HG02981 (cell line): Measurements from ENCODE around the gene FAM174C.
"Not testable (repeated sequence)": the region's sequence is repeated elsewhere in the genome, so short reads cannot be mapped to it uniquely, and the experiment has no call there.

Experiments
- ATAC-seq: cut with Tn5 transposase; IDR thresholded peaks from one replicate; pipeline ENCODE4 v1.9.1; 2021; ENCODE audit warnings: mild to moderate bottlenecking, moderate library complexity; ENCODE audit not compliant: unreplicated experiment

The FAM174C gene

DNA sequence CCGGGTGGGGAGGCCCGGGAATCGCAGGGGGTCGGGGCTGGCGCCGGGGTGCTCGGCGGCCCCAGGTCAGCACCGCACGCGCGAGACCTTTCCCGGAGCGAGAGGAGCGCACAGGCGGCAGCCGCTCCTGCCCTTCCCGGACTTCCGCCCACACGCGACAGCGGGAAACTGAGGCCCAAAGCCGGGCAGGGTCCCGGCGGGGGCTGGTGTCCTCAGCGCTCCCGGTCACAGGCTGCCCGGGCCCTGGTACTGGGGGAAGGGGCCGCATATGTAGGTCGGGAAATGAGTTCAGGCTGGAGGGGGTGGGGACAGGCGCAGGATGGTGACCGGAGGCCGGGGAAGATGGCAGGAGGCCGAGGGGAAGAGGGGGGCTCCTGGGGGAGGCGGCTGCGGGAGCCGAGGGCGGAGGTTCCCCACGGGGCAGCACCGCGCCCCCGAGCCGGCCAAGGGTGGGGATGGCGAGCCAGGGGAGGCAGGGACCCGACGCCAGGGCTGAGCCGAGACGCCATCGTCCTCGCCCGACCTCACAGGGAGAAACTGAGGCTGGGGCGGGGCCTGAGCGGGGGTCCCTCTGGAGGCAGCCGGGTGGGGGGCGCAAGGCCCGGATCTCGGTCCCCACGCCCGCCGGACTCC is 38.2 kb upstream of the FAM174C start:
- ATAC-seq = no peak

DNA sequence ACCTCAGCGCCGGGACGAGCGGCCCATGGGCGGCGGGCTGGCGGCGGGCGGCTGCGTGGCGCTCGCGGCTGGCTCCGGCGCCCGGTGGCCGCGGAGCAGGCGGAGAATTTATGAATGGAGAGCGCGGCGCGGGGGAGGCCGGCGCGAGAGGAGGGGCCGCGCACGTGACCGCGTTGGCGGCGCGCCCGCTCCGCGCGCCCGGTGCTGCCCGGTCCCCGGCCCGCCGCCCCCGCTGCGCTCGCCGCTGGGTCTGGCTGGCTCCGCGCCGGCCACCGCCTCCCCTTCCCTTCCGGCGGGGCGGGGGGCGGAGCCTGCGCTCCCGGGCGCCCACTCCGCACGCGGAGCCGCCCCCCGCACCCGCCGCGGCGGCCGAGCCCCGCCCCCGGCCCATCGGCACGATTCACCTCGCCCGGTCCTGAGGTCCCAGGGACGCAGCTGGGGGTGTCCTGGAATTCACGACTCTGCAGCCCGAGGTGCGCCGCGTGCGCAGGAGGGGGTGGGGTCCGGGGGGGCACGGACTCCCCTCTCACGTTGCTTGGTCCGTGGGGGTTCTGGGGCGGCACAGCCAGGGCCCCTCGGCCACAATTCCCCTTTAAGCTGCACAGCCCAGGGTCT is 37.5 kb upstream of the FAM174C start, which contains the start of gene CBARP:
Gene CBARP, minus strand, starts transcription at position 252 of the 615 bp plus-strand sequence. CDS start 1,905 bp downstream, outside the sequence.
- ATAC-seq = no peak

DNA sequence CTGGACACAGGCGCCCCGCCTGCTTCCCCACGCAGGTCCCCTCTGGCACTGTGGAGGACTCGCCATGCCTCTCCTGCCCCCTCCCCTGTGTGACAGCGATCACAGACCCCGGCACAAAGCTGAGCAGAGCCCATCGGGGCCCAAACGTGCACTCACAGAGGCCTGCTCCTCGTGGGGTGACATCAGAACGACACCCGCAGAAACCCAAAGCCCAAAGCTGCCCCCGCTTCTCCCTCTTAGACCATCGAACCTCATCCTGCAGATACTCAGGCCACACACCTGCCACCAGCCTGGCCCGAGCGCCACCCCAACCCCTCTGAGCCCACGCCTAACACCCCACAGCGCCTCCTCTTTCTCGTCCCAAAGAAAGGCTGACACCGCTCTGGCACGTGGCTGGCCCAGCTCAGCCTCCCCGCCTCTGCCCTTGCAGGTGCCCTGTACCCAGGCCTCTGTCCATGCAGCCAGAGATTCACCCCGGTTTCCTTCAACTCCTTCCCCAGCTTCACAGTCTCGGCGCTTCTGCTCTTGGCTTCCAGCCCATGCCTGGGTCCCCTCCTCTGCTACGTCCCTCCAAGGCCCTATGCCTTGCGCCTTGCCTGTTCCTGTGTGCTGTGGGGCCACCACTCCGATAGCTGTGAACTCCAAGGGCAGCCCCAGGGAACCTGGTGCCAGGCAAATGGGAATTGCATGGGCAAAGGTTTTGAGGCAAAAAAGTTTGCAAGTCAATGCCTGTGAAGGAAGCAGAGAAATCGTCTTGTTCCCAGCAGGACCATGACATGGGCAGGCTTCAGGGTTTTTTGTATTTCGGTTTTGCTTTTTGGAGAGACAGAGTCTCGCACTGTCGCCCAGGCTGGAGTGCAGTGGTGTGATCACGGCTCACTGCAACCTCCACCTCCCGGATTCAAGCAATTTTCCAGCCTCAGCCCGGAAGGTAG is 36.7 kb upstream of the FAM174C start:
- no peak for ATAC-seq

DNA sequence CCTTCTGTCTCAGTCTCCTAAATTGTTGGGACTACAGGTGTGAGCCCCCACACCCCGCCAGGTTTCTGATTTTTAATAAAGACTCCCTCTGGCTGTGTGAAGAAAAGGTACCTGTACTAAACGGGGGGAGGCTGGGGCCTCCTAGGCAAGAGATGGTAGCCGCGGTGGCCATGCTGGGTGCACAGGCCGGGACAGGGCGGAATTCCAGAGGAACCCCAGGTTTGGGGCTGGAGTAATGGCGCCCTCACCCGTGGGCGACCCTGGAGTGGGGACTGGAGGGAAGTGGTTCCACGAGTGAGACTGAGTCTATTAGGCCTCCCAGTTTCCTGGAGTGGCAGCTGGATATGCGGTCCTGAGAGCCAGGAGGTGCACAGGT is 35.9 kb upstream of the FAM174C start:
- no peak for ATAC-seq

DNA sequence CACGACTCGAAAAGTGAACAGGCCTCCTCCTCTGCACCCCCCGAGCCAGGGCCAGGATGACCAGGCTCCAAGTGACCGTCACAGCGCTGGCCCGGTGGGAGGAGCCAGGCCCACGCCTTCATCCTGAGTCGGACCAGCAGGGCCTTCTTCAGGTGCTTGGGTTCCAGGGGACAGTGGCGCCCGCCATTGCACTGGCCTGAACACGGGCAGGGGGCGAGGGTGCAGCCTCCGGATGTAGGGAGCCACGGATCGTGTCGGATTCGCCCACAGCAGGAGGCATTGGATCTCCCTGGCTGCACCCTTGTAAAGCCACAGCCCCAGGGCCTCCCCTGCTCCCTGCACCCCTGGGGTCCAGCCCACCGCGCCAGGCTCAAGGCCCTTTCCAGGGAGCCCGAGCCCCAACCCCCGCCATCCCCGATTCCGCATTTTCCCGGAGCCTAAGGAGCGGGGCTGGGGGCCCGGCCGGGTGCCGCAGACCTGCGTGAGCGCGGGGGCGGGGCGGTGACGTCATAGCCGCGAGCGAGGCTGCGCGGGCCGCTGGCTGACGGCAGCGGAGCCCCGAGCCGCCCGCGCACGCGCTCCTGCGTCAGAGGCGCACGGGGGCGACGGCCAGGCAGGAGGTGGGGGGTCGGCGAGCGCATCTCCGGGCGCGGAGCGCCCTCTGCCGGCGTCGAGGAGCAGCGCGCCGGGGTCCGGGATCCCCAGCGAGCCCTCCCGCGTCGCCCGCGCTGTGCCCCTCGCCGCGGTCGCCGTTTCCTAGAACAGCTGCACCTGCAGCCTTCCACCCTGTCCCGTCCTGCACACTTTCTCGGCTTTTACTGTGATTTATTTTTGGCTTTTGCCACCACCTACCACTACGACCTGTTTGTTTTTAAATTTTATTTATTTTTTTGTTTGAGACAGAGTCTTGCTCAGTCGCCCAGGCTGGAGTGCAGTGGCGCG is 35.3 kb upstream of the FAM174C start:
- peak; percentile 33 for ATAC-seq

DNA sequence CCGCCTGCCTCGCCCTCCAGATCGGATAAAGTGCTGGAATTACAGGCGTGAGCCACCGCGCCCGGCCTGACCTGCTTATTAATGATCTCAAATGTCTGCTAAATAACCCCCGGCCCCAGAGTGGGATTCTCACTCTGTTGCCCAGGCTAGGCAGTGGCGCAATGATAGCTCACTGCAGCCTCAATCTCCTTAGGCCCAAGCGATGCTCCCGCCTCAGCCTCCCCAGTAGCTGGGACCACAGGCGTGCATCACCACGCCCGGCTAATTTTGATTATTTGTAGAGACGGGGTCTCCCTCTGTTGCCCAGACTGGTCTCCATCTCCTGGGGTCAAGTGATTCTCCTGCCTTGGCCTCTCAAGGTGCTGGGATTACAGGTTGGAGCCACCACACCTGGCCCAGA is 34.4 kb upstream of the FAM174C start:
- no peak for ATAC-seq

DNA sequence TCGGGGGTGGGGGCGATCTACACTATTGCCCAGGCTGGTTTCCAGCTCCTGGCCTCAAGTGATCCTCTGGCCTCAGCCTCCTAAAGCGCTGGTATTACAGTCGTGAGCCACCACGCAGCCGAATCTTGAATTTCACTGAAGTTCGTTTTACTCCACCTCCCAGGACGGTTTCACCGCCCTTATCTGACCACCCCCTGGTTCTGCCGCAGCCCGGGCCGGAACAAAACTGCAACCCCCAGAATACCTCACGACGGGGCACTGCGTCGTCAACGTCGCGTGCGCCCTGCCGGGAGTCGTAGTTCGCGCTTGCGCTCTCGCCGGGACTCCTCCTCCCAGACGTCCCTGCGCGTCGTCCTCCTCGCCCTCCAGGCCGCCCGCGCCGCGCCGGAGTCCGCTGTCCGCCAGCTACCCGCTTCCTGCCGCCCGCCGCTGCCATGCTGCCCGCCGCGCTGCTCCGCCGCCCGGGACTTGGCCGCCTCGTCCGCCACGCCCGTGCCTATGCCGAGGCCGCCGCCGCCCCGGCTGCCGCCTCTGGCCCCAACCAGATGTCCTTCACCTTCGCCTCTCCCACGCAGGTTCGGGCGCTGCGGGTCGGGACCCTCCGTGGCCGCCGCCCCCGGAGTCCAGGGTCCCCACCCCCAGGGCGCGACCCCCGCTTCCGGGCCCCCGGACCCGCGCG is 33.8 kb upstream of the FAM174C start, which contains the start of gene ATP5F1D:
Gene ATP5F1D, plus strand, starts transcription at position 335 of the 679 bp plus-strand sequence. Its CDS starts 100 bp downstream, at position 435.
- peak; percentile 49 for ATAC-seq

DNA sequence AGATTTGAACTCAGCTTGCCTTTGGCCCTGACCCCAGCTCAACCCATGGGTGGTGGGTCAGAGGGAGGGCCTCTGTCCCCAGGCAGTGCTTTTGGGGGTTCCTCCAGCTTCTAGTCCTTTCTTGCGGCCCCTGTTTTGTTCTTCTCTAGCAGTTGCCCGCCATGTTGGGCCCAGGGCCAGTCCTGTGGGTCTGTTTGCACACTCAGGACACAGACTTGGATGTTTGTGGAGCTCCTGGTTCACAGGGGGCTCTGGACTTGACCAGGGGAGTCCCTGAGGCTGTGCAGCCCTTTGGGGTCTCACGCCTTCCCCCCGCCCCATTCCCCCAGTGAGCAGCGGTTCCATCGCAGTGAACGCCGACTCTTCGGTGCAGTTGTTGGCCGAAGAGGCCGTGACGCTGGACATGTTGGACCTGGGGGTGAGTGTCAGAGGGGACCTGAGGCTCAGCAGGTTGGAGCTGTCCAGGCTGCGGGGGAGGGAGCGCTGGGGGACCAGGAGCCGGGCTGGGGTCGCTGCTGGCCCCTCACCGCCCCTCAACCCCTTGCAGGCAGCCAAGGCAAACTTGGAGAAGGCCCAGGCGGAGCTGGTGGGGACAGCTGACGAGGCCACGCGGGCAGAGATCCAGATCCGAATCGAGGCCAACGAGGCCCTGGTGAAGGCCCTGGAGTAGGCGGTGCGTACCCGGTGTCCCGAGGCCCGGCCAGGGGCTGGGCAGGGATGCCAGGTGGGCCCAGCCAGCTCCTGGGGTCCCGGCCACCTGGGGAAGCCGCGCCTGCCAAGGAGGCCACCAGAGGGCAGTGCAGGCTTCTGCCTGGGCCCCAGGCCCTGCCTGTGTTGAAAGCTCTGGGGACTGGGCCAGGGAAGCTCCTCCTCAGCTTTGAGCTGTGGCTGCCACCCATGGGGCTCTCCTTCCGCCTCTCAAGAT is 31.3 kb upstream of the FAM174C start:
- ATAC-seq = no peak

DNA sequence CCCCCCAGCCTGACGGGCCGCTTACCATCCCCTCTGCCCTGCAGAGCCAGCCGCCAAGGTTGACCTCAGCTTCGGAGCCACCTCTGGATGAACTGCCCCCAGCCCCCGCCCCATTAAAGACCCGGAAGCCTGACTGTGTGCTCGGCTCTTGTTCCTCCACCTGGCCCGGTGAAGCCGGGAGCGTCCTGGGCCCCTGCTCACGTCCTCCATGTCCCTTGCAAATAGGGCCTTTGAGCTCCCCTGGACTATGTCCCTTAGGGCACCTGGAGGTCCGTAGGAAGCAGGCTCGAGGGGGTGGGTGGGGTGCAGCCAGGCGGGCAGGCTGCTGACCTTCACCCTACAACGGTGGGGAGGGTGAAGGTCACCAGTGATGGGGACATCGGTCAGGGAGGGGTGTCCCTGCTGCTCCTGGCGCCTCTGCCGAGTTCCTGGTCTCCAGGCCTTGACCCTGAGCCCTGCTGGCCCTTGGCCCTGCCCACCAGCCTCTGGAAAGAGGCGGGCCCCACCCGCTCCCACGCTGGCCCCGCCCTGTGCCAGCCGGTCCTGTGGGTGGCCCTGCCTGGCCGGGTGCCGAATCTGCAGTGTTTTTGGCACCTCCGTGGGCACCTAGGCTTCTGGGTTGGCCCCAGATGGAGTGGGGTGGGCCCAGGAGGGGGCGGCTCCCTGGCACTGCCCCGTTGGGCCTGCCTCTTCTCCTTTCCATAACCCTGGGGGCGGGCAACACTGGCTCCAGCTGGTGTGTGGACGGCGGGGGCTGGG is 30.5 kb upstream of the FAM174C start:
- ATAC-seq = no peak

DNA sequence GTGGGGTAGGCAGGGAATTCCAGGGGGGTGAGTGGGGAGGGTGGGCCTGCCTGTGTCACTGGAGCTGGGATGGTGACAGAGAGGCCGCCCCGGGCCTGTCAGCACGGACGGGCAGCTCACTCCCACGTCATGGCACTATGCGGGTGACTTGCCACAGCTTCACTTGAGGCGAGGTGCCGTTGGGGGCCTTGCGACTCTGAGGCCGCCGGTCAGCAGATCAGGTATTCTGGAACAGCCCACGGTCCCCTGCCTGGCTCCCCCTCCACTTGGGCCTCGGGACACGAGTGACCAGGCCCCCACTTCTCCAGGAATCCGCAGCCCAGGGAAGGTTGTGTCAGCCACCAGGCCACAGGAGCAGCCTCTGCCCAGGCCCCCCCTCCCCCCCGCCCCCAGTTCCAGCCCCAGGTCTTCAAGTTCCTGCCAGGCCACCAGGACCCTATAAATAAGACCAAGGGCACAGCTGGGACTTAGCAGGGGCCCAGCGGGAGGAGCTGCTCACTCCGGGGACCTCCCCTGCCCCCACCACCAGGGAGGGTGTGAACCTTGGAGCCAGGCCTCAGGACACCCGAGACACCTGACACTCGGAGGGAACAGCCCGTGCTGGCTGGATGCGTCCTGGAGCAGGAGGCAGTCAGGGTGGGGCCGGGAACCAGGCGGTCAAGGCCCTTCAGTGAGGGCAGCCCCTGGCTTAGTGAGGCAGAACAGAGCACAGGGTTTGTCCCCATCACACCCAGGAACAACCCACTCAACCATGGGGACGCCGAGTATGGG is 29.7 kb upstream of the FAM174C start:
- no peak for ATAC-seq

DNA sequence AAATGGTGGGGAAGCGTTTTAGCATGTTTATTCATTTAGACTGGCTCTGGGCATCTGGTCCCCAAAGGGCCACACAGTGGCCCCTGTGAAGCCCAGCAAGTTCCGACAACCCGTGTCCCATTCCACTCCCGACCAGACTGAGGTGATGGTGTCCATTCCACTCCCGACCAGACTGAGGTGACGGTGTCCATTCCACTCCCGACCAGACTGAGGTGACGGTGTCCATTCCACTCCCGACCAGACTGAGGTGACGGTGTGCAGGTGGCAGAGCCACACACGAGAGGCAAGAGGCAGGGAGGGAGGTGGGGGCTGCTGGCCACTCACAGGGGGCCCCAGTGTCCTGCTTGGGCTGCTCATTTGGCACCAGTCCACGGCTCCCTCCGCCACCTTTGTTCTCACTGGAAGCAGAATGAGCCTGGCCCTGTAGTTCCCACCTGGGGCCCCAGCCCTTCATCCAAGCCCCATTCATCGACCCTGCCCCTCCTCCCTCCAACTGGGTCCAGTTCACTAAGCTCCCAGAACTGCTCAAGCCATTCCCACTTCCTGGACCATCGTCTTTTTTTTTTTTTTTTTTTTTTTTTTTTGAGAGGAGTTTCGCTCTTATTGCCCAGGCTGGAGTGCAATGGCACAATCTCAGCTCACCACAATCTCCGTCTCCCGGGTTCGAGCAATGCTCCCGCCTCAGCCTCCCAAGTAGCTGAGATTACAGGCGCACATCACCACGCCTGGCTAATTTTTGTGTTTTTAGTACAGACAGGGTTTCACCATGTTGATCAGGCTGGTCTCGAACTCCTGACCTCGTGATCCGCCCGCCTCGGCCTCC is 28.9 kb upstream of the FAM174C start:
- not testable (repeated sequence) for ATAC-seq

DNA sequence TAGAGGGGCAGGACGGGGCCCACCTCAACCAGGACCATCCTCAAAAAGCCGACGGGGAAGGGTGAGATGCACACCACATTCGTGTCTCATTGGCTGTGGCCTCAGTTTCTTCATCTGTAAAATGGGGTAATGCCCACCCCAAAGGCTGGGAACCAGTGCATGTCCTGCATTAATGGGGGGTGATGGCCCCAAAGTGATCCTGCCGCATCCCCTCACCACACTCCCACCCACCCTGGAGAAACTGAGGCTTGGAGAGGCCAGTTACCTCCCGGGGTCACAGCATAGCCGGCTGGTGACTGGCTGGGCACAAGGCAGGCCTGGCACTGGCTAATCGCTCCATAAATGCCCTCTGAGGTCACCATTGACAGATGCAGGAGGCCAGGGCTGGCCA is 27.6 kb upstream of the FAM174C start:
- no peak for ATAC-seq

DNA sequence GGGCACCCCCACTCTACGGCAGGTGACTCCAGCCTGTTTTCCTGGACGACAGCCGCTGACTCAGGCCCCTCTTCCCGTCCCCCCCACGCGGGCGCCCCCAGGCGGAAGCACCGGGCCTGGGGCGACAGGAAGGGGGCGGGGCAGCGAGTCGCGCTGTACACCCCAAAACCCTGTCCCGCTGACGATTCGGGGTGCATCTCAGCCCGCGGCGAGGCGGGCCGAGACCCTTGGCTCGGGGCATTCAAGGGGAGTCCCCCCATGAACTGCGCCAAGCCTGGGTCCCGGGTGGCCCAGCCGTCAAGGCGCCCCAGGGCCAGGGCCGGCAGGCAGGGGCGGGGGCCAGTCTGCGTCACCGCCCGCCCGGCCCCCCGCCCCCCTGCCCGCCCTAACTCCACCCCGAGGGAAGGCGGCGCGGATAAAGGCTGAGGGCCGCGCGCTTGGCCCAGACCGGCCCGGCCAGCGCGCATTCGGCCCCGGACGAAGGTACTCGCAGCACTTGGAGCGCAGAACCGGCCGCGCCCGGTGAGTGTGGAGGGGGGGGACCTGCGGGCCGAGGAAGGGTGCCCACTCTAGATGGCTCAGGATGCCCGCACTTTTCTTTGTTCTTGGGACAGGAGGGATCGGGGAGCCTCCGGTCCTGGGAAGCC is 27.1 kb upstream of the FAM174C start, which contains the start of gene MIDN:
Gene MIDN, plus strand, starts transcription at position 445 of the 647 bp plus-strand sequence. CDS start 1,714 bp downstream, outside the sequence.
- peak; percentile 9 for ATAC-seq

DNA sequence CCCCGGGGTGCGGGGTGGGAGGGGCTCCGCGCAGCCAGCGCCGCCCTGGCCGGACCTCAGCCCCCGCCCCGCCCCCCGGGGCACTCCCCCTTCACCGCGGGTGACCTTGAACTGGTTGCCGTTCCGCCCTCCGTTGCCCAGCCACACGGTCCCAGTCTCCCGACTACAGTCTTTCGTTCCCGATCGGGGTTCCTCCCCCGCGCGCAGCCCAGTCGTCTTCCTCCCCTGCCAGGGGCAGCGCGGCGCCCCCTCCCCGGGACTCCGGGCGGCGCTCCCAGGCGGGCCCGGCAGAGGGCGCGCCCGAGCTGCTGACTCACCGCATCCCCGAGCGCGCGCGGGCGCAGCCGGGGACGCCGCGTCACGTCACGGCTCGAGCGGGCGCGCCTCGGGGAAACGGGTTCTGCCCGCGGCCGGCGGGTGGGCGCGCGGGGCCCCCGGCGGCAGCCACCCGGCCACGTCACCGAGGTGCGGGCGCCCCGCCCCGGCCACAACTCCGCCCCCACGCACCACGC is 26.5 kb upstream of the FAM174C start:
- peak; percentile 29 for ATAC-seq

DNA sequence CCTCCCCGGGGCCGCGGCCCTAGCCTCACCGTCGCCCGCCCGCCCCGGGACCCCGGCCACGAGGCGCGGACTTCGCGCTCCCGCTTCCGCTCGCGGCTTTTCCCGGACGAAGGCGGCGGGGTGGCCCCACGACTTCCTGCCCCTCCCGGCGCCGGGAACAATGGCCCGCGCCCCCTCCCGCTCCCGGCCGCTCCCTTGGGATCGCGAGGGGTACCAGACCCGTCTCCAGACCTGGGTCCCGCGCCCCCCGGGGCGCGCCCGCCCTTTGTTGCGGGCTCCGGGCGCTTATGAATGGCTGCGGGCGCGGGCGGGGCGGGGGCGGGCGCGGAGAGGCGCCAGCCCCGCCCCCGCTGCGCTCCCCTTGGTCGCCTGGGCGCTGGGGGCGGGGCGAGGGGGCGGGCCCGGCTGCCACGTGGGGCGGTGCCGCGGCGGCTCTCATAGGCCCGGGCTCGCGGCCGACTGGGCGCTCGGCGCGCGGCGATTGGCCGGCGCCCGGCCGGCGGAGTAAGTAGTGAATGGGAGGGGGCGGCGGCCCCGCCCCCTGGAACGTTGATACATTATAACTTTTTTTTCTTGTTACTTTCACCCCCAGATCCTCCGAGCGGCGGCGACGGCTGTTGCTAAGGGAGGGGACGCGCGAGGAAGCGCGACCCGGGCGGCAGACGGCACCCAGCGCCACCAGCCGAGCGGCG is 25.9 kb upstream of the FAM174C start:
- ATAC-seq = peak; percentile 47
